Germinal center (tissue), 1 donor: ENCODE data around the gene HDAC2.
A peak's percentile ranks its signal among the peaks of the same experiment; 100 is the strongest.

Experiments used
- DNase-seq: peaks from one replicate; pipeline ENCODE4 v3.0.0; 2012; ENCODE audit warnings: mixed read lengths, low spot score

HDAC2 gene

GRCh38 chr6:113909224-113909856 lies 61.6 kb downstream of the HDAC2 start:
- DNase-seq: peak; percentile 45

DNA sequence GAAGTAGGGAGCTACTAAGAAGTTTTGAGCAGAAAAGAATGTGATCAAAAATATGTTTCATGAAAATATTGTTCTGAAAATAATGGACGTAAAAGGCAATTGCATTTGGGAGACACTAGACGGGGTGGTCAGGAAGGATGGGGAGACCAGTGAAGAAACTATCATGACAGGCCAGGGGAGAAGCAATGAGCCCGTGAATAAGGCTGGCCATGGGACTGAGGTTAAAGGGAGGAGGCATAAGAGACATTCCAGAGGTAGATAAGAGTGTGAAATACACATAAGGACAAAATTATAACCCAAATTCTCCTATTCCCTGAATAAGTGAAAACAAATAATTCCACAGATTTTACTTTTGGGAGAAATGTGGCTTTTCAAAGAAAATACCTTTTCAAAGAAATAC lies 62.1 kb downstream of the HDAC2 start:
- DNase-seq: no peak

DNA sequence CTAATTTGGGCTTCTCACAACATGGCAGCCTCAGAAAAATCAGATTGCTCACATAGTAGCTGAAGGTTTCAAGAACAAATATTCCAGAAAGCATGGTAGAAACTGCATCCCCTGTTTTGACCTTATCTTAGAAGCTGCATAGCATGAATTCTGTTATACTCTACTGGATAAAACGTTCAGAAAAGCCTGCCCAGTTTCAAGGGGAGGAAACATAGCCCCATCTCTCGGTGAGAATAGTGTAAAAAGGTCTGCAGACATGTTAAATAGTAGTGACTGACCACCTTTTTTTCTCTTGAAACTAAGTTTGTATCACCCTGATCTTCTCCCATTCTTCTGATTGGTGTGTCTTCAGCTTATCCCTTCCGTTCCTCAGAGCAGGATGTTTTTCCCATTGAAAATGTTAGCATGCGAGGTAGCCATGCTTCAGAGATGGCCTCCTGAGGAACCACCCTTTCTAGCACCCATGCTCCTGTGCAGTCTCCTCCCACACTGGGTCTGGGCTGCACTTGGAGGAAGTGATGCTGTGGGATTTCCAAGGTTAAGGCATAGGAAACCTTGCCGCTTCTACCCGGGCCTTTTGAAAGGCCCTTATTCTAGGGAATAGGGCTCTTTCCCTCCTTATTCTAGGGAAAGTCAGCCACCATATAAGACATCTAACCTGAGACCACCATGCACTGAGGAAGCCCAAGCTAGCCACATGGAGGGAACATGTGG lies 63.7 kb downstream of the HDAC2 start:
- no peak for DNase-seq

DNA sequence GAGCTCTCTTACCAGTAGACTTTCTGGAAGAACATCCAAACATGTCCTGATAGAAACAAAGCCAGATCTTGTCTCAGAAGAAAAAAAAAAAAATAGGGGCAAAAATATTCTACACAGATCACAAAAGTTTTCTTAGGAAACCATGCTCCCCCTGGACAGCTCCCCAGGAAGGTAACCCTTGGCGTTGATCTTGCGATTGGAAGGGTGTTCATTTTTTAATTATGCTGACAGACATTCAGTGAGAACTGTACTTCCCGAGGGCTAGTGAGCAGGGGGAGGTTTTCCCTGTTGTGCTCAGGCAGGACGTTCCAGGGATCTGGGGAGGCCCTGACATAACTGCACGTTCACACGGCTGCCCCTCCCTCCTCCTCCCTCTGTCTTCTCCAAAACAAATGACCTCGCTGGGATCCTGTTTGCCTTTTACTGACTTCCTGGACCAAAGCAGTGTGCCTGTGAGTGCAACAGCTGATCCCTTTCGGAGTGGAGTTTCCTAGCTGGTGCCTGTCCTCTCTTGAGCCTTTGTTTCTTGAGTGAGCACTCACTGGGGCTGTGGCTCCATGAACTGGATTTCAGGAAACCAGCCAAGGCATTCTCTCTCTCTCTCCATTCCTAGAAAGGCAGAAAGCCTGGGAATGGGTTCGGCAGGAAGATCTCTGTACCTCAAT lies 67.2 kb downstream of the HDAC2 start:
- no peak for DNase-seq

DNA sequence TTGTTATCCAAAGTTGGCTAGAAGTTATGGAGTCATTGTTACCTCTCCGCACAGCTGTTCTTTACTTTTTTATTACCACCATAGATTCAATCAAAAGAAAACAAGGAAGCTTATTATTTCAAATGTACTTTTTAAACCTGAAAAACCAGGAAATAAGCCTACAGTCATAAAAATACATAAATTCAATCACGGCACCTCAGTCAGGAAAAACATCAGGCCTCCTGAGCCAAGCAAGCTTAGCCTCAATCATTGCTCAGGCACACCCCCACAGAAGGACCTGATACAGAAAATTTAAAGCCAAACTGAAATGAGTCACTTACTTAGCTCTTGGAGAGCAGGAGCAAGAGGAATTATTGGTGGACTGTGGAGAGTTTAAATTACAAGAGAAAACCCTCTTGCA lies 69.5 kb downstream of the HDAC2 start:
- DNase-seq: no peak

DNA sequence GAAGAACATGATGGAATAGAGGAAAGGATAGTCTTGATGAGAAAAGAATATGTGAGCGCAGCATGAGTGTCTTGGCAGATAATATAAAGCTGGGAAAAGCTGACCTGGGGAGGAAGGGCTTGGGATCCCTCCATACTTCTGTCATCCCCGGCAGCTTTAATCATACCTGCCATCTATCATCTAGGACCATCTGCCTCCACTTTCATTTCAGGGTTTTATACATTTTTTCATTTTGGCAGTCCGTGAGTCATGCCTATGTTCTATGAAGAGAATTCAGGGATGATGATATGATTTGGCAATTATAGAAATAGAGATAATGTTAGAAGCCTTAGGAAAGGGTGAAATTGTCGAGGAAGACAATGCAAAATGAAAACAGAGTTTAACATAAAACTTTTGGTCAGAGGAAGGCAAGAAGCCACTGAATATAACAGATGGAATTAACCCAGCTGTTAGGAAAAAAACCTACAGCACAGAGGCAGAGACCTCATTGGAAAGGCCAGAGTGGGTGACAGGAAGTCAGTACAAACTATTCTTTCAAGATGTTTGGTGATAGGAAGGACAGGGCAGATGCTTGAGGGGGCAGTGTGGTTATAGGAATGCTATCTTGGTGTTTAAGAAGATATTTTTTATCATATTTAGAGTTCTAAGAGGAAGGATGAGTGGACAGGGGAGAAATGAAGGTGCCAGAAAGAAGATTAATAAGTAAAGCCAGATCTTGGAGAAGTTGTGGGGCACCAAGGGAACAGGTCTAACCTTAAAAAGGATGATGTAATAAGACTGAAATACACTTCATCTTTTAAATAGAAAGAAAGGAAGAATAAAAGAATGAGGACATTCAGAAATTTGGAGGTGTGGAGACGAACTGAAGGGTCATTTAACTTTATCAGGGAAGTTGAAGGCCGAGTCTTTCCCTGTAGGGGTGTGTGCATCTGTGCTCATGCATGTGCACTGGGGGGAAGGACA lies 76.0 kb downstream of the HDAC2 start:
- no peak for DNase-seq

DNA sequence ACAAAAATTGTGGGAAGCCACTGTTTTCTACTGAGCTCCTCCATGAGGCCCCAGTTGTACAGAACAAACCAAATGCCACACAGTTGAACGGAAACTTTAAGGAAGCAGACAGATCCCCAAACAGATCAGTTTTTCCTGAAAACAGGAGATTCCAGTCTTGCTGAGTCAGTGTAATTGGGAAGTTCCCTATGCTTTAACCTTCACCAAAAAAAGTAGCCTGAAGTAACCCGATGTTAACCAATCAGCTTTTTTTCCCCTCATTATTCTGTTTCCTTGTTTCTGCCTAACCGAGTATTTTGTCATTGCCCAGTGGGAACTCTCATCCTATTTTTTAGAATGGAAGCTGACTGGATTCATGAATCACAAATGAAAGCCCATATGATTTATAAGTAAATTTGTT lies 77.1 kb downstream of the HDAC2 start:
- DNase-seq: no peak

GRCh38 chr6:113893451-113893850 lies 77.5 kb downstream of the HDAC2 start:
- DNase-seq: no peak

DNA sequence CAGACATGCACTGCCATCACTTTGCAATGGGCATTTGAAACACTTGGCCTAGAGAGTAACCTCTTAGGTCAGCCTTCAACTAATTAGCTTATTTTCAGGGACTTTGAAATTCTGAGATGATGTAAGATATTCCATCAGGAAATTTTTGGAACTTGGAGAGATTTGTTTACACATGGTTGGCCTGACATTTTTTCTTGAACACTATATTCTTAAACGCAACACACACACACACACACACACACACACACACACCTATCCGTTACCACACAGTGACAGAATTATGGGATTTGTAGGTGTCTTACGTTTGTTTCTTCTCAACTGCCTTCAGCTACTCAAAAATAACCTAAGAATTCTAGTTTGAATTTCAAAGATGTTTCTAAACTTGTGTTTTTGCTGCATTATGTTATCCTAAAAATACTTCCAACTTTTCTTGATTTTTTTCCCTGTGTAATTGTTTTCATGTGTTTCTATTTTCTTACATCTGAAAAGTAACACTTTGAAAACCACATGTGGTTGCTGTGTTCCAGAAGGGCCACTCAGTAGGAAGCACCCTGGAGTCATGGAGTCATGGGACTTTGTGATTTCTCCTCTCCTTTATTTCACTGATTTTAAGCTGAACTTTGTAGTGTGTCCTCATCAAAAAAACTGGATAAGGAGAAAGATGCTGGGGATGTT lies 81.9 kb downstream of the HDAC2 start:
- no peak for DNase-seq

- no peak for DNase-seq
Measured at GRCh38 chr6:113888493-113888892, 82.5 kb downstream of the HDAC2 start.

DNA sequence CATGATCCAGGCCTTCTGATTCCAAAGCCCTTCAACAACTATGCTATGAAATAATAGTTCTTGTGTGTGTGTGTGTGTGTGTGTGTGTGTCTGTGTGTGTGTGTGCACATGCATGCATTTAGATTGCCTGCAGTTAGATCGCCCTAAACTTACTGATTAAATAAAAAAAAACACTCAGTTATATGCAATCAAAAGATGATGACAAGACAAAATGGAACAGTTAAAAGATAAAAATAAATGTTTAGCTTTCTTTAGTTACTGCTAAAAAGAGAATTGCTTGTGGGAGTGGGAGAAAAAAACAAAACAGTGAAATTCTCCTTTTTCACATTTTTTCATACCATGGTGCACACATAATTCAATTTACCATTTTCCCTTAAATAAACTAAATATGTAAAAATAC lies 84.4 kb downstream of the HDAC2 start:
- DNase-seq: no peak

GRCh38 chr6:113884011-113884410 lies 86.9 kb downstream of the HDAC2 start:
- DNase-seq: no peak
